ENCODE results near the gene FAM181A.
A peak's percentile ranks its signal among the peaks of the same experiment; 100 is the strongest.

Gene FAM181A

GRCh38 chr14:93962701-93963601 lies 35.8 kb downstream of the FAM181A start:
- DNase-seq (ENCODE audit: low read depth) = no peak

GRCh38 chr14:93963692-93964091 lies 36.5 kb downstream of the FAM181A start:
- DNase-seq (ENCODE audit: low read depth) = no peak

DNA sequence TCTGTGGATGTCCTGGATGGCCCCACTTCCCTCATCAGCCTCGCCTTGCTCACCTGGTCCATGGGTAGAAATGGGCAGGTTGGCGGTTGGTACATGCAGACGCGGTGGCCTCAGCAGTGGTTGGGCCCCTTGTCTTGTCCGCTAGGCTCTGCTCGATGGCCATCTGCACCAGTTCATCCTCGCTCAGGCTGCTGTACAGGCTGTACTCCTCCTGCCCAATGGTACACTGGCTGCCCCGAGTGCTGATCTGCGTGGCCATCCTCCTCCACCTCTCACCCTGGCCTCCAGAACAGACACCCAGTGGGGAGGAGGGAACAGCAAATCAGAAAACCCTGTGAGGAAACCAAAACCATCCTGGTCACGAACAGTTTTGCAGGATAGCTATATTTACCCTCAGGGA lies 37.1 kb downstream of the FAM181A start:
- no peak for DNase-seq (ENCODE audit: low read depth)

DNA sequence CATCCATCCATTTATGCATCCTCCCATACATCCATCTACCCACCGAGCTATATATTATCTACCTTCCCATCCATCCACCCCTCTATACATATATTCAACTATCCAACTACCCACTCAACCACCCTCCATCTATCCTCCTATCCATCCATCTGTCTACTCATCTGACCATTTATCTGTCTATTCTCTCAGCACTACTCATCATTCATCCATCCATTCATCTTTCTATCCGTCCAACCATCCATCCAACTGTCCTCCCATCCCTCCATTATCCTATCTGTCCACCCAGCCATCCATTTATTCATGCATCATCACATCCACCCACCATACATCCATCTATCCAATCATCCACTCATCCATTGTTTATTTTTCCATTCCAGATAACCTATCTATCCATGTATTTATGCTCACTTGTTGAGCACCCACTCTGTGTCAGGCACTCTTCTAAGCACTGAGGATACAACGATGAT lies 37.7 kb downstream of the FAM181A start:
- DNase-seq (ENCODE audit: low read depth) = no peak

DNA sequence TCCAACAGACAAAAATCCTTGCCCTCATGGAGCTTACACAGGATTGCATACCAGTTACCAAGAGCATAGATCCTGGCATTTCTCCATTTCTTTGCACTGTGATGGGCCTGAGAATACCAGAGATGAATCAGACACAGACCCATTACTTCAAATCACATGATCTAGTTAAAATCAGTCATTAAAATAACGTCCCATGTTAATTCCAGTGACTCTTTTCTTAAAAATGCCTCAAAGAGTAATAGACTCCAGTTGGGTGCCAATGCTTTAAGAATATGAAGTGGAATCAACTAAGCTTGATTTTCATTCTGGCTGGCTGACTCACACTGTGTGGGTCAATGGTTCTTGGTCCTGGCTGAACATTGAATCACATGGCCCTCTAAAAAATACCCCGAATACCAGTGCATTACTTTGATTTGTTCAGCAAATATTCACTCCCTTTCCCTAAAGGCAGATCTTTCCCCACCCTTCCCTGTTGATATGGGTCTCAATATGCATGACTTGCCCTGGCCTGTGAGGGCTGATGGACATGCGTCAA lies 38.2 kb downstream of the FAM181A start:
- no peak for DNase-seq (ENCODE audit: low read depth)

- no peak for DNase-seq (ENCODE audit: low read depth)
Measured at GRCh38 chr14:93965946-93966474, 38.9 kb downstream of the FAM181A start.

GRCh38 chr14:93967637-93968250 lies 40.6 kb downstream of the FAM181A start:
- DNase-seq (ENCODE audit: low read depth) = no peak

GRCh38 chr14:93969082-93969828 lies 42.1 kb downstream of the FAM181A start:
- DNase-seq (ENCODE audit: low read depth) = no peak

GRCh38 chr14:93970585-93970964 lies 43.4 kb downstream of the FAM181A start:
- peak; percentile 58 for DNase-seq (ENCODE audit: low read depth)

GRCh38 chr14:93970965-93971634 lies 44.0 kb downstream of the FAM181A start:
- DNase-seq (ENCODE audit: low read depth) = no peak

DNA sequence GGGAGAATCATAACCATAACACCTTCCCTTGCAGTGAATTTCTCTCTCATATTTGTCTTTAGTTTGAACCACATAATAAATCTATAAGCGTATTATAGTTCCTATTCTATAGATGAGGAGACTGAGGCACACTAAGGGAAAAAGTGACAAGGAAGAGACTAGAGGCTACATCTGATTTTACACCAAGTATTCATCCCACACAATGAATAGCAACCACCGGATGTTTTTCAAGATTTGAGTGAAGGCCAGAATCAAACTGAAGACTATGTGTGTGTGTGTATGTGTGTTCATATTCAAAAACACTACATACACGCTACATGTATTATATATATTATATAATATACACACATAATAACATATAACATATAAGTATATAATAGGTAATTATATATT lies 44.5 kb downstream of the FAM181A start:
- no peak for DNase-seq (ENCODE audit: low read depth)

DNA sequence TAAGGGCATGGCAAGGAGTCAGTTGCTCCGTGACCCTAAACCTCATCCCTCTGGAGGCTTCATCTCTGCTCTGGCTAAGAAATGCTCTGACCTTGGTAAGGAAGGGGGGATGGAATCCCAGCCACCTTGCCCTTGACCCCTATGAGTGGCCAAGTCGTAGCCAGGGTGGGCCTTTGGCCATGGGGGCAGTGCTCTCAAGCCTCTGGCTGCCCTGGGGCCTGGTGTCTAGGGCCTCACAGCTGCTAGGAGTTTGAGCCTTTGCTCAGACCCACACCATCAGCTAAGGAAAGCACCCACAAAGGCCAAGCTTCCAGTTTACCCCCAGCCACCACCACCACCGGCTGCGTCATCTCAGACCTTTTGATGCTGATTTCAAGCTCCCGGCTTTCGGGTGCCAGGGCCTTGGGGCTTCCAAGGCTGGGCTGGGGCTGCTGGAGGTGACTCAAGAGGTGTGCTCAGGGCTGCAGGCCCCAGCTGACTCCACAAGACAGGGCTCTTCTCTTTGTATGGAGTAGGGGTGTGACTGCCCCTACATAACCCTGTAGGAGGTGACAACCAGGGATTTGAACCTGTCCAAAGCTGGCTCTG lies 45.6 kb downstream of the FAM181A start:
- DNase-seq (ENCODE audit: low read depth) = no peak

DNA sequence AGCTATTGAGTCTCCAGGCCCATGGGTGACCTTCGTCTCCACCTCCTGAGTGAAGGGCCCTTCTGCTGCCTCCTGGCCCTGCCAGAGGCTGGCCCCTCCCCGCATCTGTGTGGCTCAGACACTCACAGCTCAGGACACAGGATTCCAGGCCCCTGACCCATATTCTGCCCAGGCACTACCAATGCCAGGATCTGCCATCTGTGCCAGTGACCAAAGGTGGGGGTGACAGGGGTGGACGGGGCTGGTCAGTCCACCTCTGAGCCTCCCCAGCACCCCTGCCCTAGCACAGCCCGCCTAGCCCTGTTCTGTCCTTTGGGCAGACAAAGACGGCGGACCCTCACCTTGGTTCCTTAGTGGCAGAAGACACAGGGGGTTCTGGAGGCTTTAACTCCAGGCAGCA lies 46.5 kb downstream of the FAM181A start:
- DNase-seq (ENCODE audit: low read depth) = no peak

- DNase-seq (ENCODE audit: low read depth) = no peak
Measured at GRCh38 chr14:93974299-93974698, 47.2 kb downstream of the FAM181A start.

GRCh38 chr14:93974833-93975232 lies 47.7 kb downstream of the FAM181A start:
- DNase-seq (ENCODE audit: low read depth) = no peak

DNA sequence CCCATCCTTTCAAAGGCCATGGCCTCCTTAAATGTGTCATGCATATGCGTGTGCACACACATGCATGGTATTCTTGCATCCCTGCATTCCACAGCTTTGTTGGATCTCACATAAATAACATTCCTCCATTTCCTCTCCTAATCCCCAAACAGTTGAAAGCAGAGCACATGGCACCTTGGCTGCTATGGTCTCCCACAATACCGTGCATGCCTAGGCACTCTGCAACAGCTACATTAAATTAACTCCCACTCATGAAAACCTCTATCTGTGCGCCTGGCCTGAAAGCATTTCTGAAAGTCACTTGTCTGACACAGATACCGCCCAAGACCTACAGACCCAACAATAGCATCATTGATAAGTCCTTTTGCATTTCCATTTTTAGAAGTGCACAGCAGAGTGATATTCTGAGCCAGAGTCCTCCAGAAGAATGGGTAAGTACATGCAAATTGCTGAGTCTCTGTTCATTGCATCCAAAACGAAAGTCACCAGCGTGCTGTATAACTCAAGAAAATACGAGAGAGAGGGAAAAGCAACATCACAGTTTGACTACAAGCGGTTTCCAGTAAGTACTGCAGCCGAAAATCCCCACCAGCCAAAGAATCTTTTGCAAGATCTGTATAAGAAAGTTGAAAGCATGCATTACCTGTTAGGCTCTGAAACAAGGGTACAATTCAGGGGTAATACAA lies 48.8 kb downstream of the FAM181A start:
- DNase-seq (ENCODE audit: low read depth) = no peak

- DNase-seq (ENCODE audit: low read depth) = no peak
Measured at GRCh38 chr14:93976477-93977057, 49.4 kb downstream of the FAM181A start, which contains the start of gene ASB2. TSS of gene ASB2 (minus strand) at chr14:93976570. CDS start at chr14:93964539, 12,031 bp downstream.

DNA sequence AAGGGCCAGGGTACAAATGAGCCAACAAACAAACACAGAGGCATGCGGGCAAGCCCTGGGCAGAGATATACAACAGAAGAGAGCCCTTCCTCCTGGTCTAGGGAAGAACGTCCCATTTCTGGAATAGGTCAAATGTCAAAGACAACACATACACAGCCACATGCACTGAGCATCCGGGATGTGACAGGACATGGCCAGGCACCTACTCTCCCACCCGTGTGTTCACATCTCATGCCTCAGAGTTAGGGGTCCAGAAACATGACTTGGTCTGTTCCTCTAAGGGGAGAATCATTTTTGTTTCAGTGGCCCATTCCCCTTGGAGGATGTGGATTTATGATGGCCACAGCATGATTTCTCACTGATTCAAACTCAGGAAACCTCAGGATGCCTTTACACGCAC lies 50.0 kb downstream of the FAM181A start:
- DNase-seq (ENCODE audit: low read depth) = no peak

GRCh38 chr14:93977790-93978581 lies 50.8 kb downstream of the FAM181A start:
- peak; percentile 48 for DNase-seq (ENCODE audit: low read depth)
